Measurements from ENCODE around the gene RPS28.
A peak's percentile ranks its signal among the peaks of the same experiment; 100 is the strongest.
"Not testable (repeated sequence)": the region's sequence is repeated elsewhere in the genome, so short reads cannot be mapped to it uniquely, and the experiment has no call there.

RPS28 gene

DNA sequence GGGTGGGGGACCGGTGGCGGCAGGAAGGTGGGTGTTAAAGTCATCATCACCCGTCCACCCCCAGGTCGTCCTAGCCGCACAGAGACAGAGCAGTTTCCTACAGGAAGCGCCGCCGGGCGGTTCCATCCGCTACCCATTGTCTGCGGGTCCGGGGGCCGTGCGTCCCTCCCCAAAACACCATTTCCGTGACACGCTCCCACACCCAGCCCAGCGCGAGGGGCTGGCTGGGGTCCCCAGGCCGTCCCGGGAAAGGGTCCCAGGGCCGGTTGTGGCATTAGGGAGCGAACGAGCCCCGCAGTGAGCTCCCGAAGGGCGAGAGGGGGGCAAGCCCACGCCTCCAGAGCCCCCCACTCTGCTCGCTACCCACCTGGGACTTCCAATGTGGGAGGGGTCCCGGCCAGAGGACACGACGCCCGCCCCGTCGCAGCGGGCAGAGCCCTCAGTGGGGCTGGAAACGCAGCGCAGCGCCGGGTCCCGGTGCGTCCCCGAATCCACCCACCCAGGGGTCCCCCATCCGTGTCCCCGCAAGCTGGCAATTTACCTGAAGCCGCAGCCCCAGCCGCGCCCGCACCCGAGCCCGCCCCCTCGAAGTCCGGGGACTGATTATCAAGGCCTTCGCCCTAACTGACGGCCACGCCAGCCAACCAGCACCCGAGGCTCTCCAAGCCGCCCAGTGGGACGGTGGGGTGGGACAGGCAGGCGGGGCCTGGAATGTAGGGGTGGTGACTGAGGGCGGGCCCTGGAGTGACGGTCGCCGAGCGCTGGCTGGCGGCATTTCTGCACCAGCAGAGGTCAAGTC is 21.6 kb downstream of the RPS28 start, which contains the start of gene KANK3:
Gene KANK3, minus strand, starts transcription at position 579 of the 799 bp plus-strand sequence. CDS start 5,434 bp downstream, outside the sequence.
- peak; percentile 95 for DNase-seq

DNA sequence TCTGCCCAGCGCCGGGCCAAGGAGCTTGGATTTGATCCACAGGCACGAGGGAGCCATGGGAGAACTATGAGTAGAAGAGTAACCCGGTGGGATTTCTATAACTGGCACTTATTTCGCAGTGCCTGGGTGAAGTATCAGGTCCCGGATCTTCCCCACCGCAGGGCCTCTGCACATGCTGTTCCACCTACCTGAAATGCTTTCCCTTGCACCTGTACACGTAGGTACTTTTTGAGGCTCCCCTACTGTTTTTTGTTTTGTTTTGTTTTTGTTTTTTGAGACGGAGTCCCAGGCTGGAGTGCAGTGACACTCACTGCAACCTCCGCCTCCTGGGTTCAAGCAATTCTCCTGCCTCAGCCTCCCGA is 22.2 kb downstream of the RPS28 start:
- DNase-seq, result no peak

DNA sequence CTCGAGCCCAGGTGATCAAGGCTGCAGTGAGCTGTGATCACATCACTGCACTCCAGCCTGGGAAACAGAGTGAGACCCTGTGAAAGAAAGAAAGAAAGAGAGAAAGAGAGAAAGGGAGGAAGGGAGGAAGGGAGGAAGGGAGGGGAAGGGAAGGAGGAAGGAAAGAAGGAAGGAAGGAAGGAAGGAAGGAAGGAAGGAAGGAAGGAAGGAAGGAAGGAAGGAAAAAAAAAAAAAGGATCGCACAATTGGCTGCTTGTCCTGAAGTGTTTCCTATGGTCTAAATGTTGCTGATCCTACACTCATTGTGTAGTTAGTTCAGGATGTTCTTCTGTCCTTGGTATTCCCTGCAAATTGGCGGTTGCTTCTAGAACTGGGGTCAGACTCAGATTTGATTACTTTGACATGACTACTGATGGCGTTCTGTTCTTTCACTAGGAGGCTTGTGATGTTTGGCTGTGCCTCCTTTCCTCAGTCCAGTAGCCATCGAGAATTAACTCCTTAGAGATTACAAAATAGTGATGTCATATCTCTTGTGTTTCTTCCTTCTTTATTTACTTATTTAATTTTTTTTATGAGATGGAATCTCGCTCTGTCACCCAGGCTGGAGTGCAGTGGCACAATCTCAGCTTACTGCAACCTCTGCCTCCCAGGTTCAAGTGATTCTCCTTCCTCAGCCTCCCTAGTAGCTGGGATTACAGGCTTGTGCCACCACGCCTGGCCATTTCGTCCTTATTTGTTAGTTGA is 28.5 kb downstream of the RPS28 start:
- not testable (repeated sequence) for DNase-seq

DNA sequence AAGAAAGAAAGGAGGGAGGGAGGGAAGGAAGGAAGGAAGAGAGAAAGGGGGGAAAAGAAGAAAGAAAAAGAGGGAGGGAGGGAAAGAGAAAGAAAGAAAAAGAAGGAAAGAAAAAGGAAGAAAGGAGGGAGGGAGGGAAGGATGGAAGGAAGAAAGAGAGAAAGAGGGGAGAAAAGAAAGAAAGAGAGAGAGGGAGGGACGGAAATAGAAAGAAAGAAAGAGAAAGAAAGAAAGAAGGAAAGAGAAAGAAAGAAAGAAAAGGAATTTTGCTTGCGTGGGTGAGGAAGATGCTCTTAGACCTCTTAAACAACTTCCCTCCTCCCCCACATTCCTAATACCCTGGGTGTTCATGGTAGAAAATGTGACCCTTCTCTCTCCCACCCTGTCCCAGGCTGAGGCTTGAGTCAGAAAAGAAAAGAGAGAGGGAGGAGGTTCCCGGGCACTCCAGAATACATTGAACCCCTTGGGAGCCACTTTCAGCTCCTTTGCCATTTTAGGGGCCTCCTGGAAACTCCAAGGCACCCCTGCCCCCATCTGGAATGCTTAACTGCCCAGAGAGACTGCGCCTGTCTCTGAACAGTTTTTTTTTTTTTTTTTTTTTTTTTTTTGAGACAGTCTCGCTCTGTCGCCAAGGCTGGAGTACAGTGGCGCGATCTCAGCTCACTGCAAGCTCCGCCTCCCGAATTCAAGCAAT is 31.0 kb downstream of the RPS28 start:
- DNase-seq, result peak; percentile 79

DNA sequence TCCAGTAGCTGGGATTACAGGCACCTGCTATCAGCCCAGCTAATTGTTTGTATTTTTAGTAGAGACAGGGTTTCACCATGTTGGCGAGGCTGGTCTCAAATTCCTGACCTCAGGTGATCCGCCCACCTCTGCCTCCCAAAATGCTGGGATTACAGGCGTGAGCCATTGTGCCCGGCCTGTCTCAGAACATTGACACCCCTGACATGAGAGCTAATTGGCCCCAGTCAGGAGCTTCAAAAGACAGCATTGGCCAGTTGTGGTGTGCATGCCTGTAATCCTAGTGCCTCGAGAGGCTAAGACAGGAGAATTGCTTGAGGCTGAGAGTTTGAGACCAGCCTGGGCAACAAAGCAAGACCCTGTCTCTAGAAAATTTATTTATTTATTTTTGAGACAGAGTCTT is 31.5 kb downstream of the RPS28 start:
- DNase-seq, result not testable (repeated sequence)

DNA sequence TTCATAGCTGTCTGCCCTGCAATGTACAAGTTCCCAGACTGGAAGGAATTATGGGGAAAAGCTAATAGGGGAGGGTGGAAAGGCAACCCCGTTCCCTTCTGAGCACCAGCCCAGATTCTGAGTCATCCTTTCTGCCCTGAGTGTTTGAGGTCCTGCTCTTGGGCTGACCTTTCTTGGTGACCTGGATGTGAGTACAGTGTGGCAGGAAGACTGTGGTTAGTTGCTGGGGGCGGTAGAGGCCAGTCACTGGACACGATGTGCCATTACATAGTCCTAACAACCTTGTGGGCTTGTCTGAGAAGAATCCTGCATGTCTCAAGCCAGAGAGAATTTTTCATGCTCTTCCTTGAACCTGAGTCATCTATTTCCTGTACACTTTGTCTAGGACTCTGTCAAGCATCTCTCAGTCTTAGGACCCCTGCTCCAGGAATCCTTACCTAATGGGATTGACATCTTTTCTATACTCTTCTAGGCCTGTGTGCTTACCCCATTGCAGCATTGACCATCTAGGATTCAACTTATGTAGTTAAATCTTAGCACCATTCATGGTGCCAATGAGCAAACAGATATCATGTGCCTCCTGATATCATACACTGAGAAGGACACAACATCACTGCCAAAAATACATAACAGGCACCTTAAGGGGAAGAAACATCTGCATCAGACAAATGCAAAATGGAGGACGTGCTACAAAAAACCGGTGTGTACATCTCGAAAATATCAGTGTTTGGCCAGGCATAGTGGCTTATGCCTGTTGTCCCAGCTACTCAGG is 34.5 kb downstream of the RPS28 start:
- DNase-seq, result peak; percentile 81

DNA sequence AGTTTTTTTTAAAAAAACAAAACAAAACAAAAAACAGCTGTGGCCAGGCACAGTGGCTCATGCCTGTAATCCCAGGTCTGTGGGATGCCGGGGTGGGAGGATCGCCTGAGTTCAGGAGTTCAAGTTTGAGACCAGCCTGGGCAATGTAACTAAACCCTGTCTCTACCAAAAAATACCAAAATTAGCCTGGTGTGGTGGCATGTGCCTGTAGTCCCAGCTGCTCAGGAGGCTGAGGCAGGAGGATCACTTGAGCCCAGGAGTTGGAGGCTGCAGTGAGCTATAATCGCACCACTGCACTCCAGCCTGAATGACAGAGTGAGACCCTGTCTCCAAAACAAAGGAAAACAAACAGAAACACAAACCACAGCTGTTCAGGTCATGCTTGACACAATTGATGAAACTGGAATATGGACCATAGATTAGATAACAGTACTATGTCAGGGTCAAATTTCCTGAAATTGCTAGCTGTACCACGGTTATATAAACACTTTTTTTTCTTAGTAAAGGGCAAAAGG is 35.8 kb downstream of the RPS28 start:
- no peak for DNase-seq

DNA sequence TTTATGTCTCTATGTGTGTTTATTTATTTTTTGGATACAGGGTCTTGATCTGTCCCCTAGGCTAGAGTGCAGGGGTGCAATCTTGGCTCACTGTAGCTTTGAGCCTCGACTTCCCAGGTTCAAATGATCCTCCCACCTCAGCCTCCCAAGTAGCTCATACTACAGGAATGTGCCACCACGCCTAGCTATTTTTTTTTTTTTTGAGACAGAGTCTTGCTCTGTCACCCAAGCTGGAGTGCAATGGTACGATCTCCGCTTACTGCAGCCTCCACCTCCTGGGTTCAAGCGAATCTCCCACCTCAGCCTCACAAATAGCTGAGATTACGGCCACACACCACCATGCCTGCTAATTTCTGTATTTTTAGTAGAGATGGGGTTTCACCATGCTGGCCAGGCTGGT is 37.7 kb downstream of the RPS28 start:
- no peak for DNase-seq

DNA sequence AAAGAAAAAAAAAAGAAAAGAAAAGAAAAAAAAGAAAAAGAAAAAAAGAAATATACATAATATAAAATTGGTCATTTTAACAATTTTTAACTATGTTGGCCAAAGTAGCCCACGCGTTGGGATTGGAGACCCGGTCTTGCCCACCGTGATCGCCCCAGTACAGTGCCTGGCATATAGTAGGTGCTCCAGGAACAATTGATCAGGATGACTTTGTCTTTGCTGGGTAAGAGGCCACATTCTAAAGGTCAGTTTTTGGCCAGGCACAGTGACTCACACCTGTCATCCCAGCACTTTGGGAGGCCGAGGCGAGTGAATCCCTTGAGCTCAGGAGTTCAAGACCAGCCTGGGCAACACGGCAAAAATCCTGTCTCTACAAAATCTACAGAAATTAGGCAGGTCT is 38.9 kb downstream of the RPS28 start:
- DNase-seq, result no peak

DNA sequence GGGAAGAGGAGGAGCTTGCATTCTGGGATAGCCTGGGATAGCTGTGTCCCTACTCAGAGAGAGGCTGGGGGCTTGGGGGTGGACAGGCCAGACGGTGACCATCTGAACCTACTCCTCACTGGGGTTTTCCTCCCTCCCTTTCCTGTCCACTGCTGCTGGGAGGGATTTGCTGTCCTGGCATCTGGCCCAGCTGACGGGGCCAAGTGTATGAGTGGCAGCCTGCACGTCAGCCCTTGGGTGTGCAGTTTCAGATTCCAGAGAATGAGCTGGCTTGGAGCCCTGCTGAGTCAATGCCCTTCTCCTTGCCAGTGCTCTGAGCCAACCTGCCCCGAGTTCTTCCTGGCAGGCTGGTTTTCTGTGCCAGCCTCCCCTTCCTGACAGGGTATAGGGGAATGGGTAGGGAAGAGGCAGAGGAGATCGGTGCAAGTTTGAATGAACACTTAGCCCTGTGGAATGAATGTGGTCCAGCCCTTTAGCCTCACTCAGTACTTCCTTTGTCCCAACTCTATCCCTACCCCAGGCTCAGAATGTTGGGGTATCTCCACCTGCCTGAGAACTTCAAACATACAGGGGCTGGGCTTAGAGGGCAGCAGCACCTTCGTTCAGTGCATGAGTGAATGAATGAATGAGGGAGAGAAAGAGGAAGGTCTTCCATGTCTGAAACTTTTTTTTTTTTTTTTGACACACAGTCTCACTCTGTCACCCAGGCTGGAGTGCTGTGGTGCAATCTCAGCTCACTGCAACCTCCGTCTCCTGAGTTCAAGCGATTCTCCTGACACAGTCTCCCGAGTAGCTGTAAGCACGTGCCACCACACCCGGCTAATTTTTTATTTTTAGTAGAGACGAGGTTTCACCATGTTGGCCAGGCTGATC is 40.9 kb downstream of the RPS28 start:
- peak; percentile 98 for DNase-seq

DNA sequence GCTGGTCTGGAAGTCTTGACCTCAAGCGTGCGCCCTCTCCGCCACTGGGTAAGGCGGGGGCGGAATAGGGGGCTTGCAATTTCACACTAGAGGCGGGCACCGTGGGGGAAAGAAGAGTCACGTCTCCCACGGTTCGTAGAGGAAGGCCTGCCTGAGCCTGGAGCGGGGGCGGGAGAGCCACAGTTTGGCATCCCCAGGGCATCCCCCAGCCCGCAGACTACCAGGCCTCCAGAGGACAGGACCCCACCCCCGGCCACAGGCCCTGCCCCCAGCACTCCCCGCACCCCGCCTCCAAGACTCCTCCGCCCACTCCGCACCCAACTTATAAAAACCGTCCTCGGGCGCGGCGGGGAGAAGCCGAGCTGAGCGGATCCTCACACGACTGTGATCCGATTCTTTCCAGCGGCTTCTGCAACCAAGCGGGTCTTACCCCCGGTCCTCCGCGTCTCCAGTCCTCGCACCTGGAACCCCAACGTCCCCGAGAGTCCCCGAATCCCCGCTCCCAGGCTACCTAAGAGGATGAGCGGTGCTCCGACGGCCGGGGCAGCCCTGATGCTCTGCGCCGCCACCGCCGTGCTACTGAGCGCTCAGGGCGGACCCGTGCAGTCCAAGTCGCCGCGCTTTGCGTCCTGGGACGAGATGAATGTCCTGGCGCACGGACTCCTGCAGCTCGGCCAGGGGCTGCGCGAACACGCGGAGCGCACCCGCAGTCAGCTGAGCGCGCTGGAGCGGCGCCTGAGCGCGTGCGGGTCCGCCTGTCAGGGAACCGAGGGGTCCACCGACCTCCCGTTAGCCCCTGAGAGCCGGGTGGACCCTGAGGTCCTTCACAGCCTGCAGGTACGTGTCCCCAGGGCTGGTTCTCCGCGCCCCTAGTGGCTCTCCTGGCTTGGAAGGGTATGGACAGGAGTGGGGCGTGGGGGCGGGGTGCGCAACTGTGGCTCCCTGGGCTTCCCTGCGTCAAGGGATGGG is 42.8 kb downstream of the RPS28 start, which contains the start of gene ANGPTL4:
Gene ANGPTL4, plus strand, starts transcription at position 353 of the 969 bp plus-strand sequence. Its CDS starts 167 bp downstream, at position 520.
- peak; percentile 89 for DNase-seq

DNA sequence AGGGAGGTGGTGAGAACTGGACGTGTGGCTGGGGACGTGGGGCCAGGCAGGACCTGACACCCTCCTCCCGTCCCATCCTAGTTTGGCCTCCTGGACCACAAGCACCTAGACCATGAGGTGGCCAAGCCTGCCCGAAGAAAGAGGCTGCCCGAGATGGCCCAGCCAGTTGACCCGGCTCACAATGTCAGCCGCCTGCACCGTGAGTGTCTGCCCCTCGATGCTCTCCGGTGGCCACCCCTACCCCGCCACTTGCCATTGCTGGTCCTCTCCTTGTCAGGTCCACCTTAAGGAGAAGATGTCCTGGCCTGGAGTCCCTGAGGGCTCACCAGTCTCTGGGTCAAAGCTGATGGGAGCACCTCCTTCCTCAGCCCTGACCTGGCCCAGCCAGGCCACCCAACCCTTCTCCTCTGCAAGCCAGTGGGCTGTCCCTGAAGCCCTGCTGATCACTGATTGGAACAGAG is 44.9 kb downstream of the RPS28 start:
- DNase-seq, result no peak

DNA sequence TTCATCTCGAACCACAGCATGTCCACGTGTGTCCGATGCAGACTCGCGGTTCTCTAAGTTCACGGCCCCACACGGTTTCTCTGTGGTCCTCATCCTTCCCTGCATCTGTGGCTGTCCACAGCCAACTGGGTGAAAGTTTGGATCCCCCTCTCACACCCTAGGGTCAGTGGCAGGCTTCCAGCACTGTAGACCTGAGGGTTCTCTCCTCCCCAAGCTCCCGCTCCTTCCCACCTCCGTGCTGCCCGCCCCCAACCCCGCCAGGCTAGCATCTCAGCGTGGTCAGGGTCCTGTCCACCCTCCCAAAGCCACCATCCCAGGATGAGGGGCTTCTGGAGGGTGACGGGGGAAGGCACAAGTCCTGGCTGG is 45.6 kb downstream of the RPS28 start:
- no peak for DNase-seq

DNA sequence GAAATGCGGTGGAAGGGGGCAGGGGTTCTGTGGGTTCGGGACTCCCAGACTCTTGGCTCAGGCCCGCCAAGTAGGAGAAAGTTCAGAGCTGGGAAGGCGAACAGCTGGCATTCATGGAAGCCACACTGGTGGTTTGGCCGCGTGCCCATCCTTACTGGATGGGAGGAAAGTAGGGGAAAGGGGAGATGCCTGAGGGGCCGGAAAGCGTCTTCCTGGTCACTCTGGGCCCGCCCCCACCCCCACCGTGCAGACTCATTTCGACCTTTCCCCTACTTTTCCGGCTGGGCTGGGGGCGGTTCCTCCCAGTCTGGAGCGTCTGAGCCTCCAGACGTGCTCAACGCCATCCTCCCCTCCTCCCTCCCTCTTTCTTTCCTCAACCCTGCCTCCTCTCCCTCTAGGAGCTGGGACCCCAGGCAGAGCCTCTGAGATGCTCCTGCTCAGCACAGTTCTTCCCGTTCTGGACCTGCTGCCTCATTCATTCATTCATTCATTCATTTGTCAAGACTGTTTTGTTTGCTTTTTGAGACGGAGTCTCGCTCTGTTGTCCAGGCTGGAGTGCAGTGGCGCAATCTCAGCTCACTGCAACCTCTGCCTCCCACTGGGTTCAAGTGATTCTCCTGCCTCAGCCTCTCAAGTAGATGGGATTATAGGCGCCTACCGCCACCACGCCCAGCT is 46.2 kb downstream of the RPS28 start:
- peak; percentile 99 for DNase-seq

DNA sequence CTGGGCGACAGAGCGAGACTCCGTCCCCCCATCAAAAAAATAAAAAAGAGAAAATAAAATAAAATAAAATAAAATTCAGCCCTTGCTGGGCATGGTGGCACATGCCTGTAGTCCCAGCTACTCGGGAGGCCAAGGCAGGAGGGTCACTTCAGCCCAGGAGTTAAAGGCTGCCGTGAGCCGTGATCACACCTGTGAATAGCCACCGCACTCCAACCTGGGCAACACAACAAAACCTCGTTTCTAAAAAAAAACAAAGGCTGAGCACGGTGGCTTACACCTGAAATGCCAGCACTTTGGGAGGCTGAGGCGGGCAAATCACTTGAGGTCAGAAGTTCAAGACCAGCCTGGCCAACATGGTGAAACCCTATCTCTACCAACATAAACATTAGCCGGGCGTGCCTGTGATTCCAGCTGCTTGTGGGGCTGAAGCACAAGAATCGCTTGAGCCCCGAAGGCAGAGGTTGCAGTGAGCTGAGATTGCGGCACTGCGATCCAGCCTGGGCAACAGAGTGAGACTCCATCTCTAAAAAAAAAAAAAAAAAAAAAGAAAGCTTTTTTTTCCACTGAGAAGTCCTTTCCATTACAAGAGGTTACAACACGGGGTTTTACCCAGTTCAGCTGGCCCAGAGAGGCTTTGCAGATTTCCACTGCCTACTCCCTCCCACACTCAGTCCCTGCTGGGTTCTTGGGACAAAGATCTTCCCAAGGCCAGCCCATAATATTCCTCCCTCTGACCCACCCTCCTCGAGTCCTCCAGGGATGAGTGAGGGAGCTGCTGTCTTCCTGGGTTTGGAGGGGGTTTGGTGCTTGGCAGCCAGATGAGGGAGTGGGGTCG is 49.1 kb downstream of the RPS28 start:
- DNase-seq, result no peak

DNA sequence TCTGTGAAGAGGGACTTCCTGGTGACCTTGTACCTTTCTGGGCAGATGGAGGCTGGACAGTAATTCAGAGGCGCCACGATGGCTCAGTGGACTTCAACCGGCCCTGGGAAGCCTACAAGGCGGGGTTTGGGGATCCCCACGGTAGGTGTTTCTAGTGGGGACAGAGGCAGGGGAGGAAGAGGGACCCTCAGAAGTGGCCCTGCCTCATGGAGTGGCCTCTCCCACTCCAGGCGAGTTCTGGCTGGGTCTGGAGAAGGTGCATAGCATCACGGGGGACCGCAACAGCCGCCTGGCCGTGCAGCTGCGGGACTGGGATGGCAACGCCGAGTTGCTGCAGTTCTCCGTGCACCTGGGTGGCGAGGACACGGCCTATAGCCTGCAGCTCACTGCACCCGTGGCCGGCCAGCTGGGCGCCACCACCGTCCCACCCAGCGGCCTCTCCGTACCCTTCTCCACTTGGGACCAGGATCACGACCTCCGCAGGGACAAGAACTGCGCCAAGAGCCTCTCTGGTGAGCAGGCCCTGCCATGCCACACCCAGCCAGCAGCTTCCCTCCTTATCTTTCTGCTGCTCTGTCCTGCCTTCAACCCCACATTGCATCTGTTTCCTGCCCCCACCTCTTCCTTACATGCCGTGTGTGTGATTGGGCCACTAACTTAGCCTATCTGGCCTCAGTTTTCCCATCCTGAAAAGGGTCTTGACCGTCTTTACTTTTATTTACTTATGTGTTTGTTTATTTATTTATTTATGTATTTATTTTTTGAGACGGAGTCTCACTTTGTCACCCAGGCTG is 49.9 kb downstream of the RPS28 start:
- DNase-seq, result no peak

All from fibroblast of skin of scalp (primary cell).